Stimulated activated CD4-positive, alpha-beta T cell treated with anti-CD3 and anti-CD28 coated beads, Interleukin-12 subunit alpha, Interleukin-12 subunit beta, amount 100 ng/mL, for 48 hours (primary cell): Measurements from ENCODE around the gene RANBP10.
"Not testable (repeated sequence)": the region's sequence is repeated elsewhere in the genome, so short reads cannot be mapped to it uniquely, and the experiment has no call there.

Source experiments
- DNase-seq, 3 donors: peaks; one replicate each; pipeline ENCODE4 v3.0.0-alpha.2; 2020; ENCODE audit warnings: low read depth in 2 of 3, low spot score in 1 of 3

RANBP10 gene

GRCh38 chr16:67719048-67719777 lies 87.1 kb downstream of the RANBP10 start, which contains the start of gene GFOD2:
Gene GFOD2, minus strand, starts transcription at chr16:67719316. Its CDS starts 33,601 bp downstream, at chr16:67685715.
- peak; percentile 95 to 99 (median 98) for DNase-seq

- peak in 1 of 3 donors; percentile 11 for DNase-seq
These were observed 87.7 kb downstream of the RANBP10 start for GRCh38 chr16:67718668-67719047.

GRCh38 chr16:67716097-67716496 lies 90.3 kb downstream of the RANBP10 start:
- DNase-seq, result no peak

GRCh38 chr16:67714522-67714921 lies 91.8 kb downstream of the RANBP10 start:
- DNase-seq, result no peak

- DNase-seq, result no peak
These were observed 92.6 kb downstream of the RANBP10 start for GRCh38 chr16:67713647-67714273.

- no peak for DNase-seq
These were observed 95.8 kb downstream of the RANBP10 start for GRCh38 chr16:67710607-67711006.

GRCh38 chr16:67709050-67709449 lies 97.3 kb downstream of the RANBP10 start:
- no peak for DNase-seq

GRCh38 chr16:67708368-67708771 lies 98.0 kb downstream of the RANBP10 start:
- DNase-seq, result no peak

- DNase-seq, result no peak
These were observed 98.6 kb downstream of the RANBP10 start for GRCh38 chr16:67707790-67708189.

- DNase-seq, result no peak
These were observed 99.2 kb downstream of the RANBP10 start for GRCh38 chr16:67707210-67707609.

GRCh38 chr16:67704110-67704509 lies 102.2 kb downstream of the RANBP10 start:
- DNase-seq, result no peak

- DNase-seq, result peak in 1 of 3 donors; percentile 5
These were observed 102.7 kb downstream of the RANBP10 start for GRCh38 chr16:67703626-67704025.

GRCh38 chr16:67702130-67702529 lies 104.2 kb downstream of the RANBP10 start:
- DNase-seq, result no peak

GRCh38 chr16:67701420-67701819 lies 104.9 kb downstream of the RANBP10 start:
- DNase-seq, result no peak

GRCh38 chr16:67699265-67699664 lies 107.1 kb downstream of the RANBP10 start:
- no peak for DNase-seq

GRCh38 chr16:67697422-67698185 lies 108.8 kb downstream of the RANBP10 start:
- no peak for DNase-seq

GRCh38 chr16:67694611-67695010 lies 111.7 kb downstream of the RANBP10 start:
- DNase-seq, result no peak

GRCh38 chr16:67693517-67694285 lies 112.7 kb downstream of the RANBP10 start:
- not testable (repeated sequence) for DNase-seq

GRCh38 chr16:67685388-67686112 lies 120.8 kb downstream of the RANBP10 start:
- no peak for DNase-seq

GRCh38 chr16:67683767-67684166 lies 122.6 kb downstream of the RANBP10 start:
- no peak for DNase-seq
